CD14-positive monocyte (primary cell): ENCODE measurements around the gene PRDM12. TPM values are rescaled to one million over a fixed set of nuclear protein-coding genes. Genes with fewer than 3 reads are reported as not detected.

Source experiments
- DNase-seq, 3 donors: peaks; one replicate each; pipeline ENCODE4 v3.0.0-alpha.2; 2011 to 2022
- H2AFZ ChIP-seq: 2 replicates; pipeline ENCODE4 v1.6.0; 2012; ENCODE audit warnings: mild to moderate bottlenecking, low read depth, low read length, inconsistent platforms; ENCODE audit not compliant: insufficient read depth, poor library complexity, severe bottlenecking
- H3K27ac ChIP-seq, 2 donors: 1 replicate in 1 of 2; 2 replicates in 1 of 2; pipeline ENCODE4 v1.5.1; 2012 to 2013; ENCODE audit warnings: low read length in 2 of 2, control low read depth in 1 of 2, inconsistent platforms in 1 of 2, low read depth in 1 of 2, mild to moderate bottlenecking in 1 of 2
- H3K27me3 ChIP-seq, 2 donors: one replicate each; pipeline versions ENCODE4 v1.6.0 to v1.6.1; 2011 to 2013; ENCODE audit warnings: low read length in 2 of 2; ENCODE audit not compliant: control insufficient read depth in 2 of 2, insufficient read depth in 2 of 2
- H3K36me3 ChIP-seq, 2 donors: replicated peaks in 1 of 2; 1 replicate in 1 of 2; 2 replicates in 1 of 2; pipeline versions ENCODE4 v1.5.1 to v1.6.1; 2012 to 2013; ENCODE audit warnings: low read length in 2 of 2, control low read depth in 1 of 2, inconsistent platforms in 1 of 2, mild to moderate bottlenecking in 1 of 2; ENCODE audit not compliant: insufficient read depth in 2 of 2, control insufficient read depth in 1 of 2
- H3K4me1 ChIP-seq, 2 donors: 1 replicate in 1 of 2; 2 replicates in 1 of 2; pipeline versions ENCODE4 v1.5.1 to v1.6.1; 2012 to 2013; ENCODE audit warnings: low read length in 2 of 2, control low read depth in 1 of 2, inconsistent platforms in 1 of 2, mild to moderate bottlenecking in 1 of 2, moderate library complexity in 1 of 2; ENCODE audit not compliant: insufficient read depth in 2 of 2, control insufficient read depth in 1 of 2
- H3K4me2 ChIP-seq: replicated peaks from 2 replicates; pipeline ENCODE3; 2012; ENCODE audit warnings: low read length, moderate library complexity, mild to moderate bottlenecking; ENCODE audit not compliant: poor library complexity, severe bottlenecking; ENCODE audit errors: extremely low read depth
- H3K4me3 ChIP-seq, 3 experiments: fragments of 200-600 bp in 1 of 3; sonication (generic) in 1 of 3; replicated peaks in 1 of 3; 1 replicate in 2 of 3; 2 replicates in 1 of 3; pipeline ENCODE4 v1.5.1; 2011 to 2013; ENCODE audit warnings: low read length in 3 of 3, mild to moderate bottlenecking in 3 of 3, control low read depth in 2 of 3, low read depth in 2 of 3, inconsistent platforms in 1 of 3, moderate library complexity in 1 of 3
- H3K79me2 ChIP-seq: 2 replicates; pipeline ENCODE4 v1.6.0; 2012; ENCODE audit warnings: mild to moderate bottlenecking, control low read depth, inconsistent platforms, low read length, moderate library complexity; ENCODE audit not compliant: insufficient read depth
- H3K9ac ChIP-seq: 2 replicates; pipeline ENCODE4 v1.6.0; 2017; ENCODE audit warnings: low read length, mild to moderate bottlenecking; ENCODE audit not compliant: insufficient read depth, poor library complexity, severe bottlenecking
- H3K9me3 ChIP-seq, 2 donors: replicated peaks in 1 of 2; 1 replicate in 1 of 2; 2 replicates in 1 of 2; pipeline versions ENCODE4 v1.5.1 to v1.6.1; 2012 to 2013; ENCODE audit warnings: low read length in 2 of 2, control low read depth in 1 of 2; ENCODE audit not compliant: control insufficient read depth in 1 of 2, insufficient read depth in 1 of 2
- H4K20me1 ChIP-seq: 2 replicates; pipeline ENCODE4 v1.6.0; 2012; ENCODE audit warnings: mild to moderate bottlenecking, low read length, control low read depth, moderate library complexity; ENCODE audit not compliant: insufficient read depth
- H3K27ac Mint-ChIP-seq, 7 donors: one replicate each; pipeline ENCODE4 v1.8.0; 2020; ENCODE audit warnings: mild to moderate bottlenecking in 7 of 7, mixed read lengths in 7 of 7, moderate library complexity in 6 of 7, inconsistent platforms in 2 of 7
- H3K27me3 Mint-ChIP-seq, 3 donors: one replicate each; pipeline ENCODE4 v1.8.0; 2021 to 2022; ENCODE audit warnings: low read depth in 3 of 3, mild to moderate bottlenecking in 3 of 3, mixed read lengths in 3 of 3, moderate library complexity in 3 of 3, inconsistent platforms in 1 of 3
- H3K36me3 Mint-ChIP-seq, 2 donors: one replicate each; pipeline ENCODE4 v1.8.0; 2020; ENCODE audit warnings: mixed read lengths in 2 of 2, inconsistent platforms in 1 of 2, mild to moderate bottlenecking in 1 of 2
- H3K4me1 Mint-ChIP-seq: one replicate; pipeline ENCODE4 v1.8.0; 2020; ENCODE audit warnings: mild to moderate bottlenecking, mixed read lengths
- H3K4me3 Mint-ChIP-seq, 2 donors: one replicate each; pipeline ENCODE4 v1.8.0; 2020; ENCODE audit warnings: mild to moderate bottlenecking in 2 of 2, mixed read lengths in 2 of 2, moderate library complexity in 1 of 2
- H3K9me3 Mint-ChIP-seq, 7 donors: one replicate each; pipeline ENCODE4 v1.8.0; 2020 to 2022; ENCODE audit warnings: mixed read lengths in 7 of 7, mild to moderate bottlenecking in 6 of 7, moderate library complexity in 6 of 7, inconsistent platforms in 2 of 7
- CTCF ChIP-seq: fragments of 200-600 bp; IDR thresholded peaks from one replicate; pipeline ENCODE4 v1.8.0; 2022; ENCODE audit warnings: antibody characterized with exemption, mild to moderate bottlenecking
- WGBS: methylation state at CpG from one replicate; pipeline ENCODE4 v1.1.5; 2013; ENCODE audit warnings: missing lambda C conversion rate; ENCODE audit not compliant: insufficient coverage; 5-methylcytosine and 5-hydroxymethylcytosine counted together
- intact Hi-C, 2 donors: fragments of 100-400 bp; cut with micrococcal nuclease; formaldehyde crosslinking; loops; one replicate each; pipeline versions ENCODE4 v1.15.0 to v1.15.1; 2023
- polyA plus RNA-seq, 3 donors: library from polyadenylated mRNA; depleted of rRNA in 1 of 3; unstranded in 2 of 3; stranded (reverse) in 1 of 3; fragments of 300-500 nt in 2 of 3; fragments of >200 nt in 1 of 3; fragmentation: Illumina TruSeq in 2 of 3; gene quantifications; 1 replicate in 2 of 3; 2 replicates in 1 of 3; pipeline ENCODE4 v1.2.3, GENCODE V29; 2012 to 2021

PRDM12 gene
- polyA plus RNA-seq, 3 donors: 0.08 TPM; not detected in 2

- no peak for TF ChIP-seq CTCF
- H3K27ac Mint-ChIP-seq: no peak overlapping the region
- Histone ChIP-seq H3K27me3 (peaks cover 23 to 36% of the 10 kb centered on the region in 2 donors), H4K20me1 (no peaks in the 10 kb centered on the region), H3K4me2 (no peak overlapping the region), H2AFZ (no peak overlapping the region), H3K27ac (no peak overlapping the region), H3K79me2 (no peaks in the 10 kb centered on the region), H3K4me3 (no peak overlapping the region), H3K9me3 (peaks cover 0 to 7% of the 10 kb centered on the region in 2 donors), H3K4me1 (no peaks in the 10 kb centered on the region), H3K9ac (no peak overlapping the region), H3K36me3 (no peaks in the 10 kb centered on the region)
- H3K27me3 Mint-ChIP-seq: peaks cover 44 to 62% (median 51%) of the 10 kb centered on the region in 3 donors
- H3K36me3 Mint-ChIP-seq: peaks cover 0 to 4% of the 10 kb centered on the region in 2 donors
- WGBS: 86% methylated on average over 1 of the region's 4 CpGs
- no peak for DNase-seq
- peaks cover 0 to 13% (median 0%) of the 10 kb centered on the region in 7 donors for H3K9me3 Mint-ChIP-seq
- intact Hi-C loops: no loop called here
- peaks cover 6% of the 10 kb centered on the region for H3K4me1 Mint-ChIP-seq
- no peak overlapping the region for H3K4me3 Mint-ChIP-seq
Measured at GRCh38 chr9:130669965-130670364, 5.6 kb downstream of the PRDM12 start.

GRCh38 chr9:130670644-130671043 is 6.2 kb downstream of the PRDM12 start:
- intact Hi-C loops: no loop called here
- TF ChIP-seq CTCF: no peak
- Mint-ChIP-seq H3K27me3 (peaks cover 38 to 60% (median 44%) of the 10 kb centered on the region in 3 donors), H3K4me3 (no peak overlapping the region), H3K27ac (no peak overlapping the region), H3K36me3 (peaks cover 0 to 2% of the 10 kb centered on the region in 2 donors), H3K9me3 (peaks cover 0 to 10% (median 0%) of the 10 kb centered on the region in 7 donors), H3K4me1 (peaks cover 3% of the 10 kb centered on the region)
- no peak for DNase-seq
- Histone ChIP-seq H3K9ac (no peak overlapping the region), H3K79me2 (no peaks in the 10 kb centered on the region), H4K20me1 (no peaks in the 10 kb centered on the region), H3K4me3 (no peak overlapping the region), H3K27ac (no peak overlapping the region), H2AFZ (no peak overlapping the region), H3K9me3 (peaks cover 0 to 7% of the 10 kb centered on the region in 2 donors), H3K4me2 (no peak overlapping the region), H3K27me3 (peaks cover 18 to 32% of the 10 kb centered on the region in 2 donors), H3K36me3 (no peaks in the 10 kb centered on the region), H3K4me1 (no peaks in the 10 kb centered on the region)
- 79% methylated on average over 6 of the region's 6 CpGs for WGBS
